Measurements from ENCODE around the gene ZNF248.
"Not testable (repeated sequence)": the region's sequence is repeated elsewhere in the genome, so short reads cannot be mapped to it uniquely, and the experiment has no call there.

The ZNF248 gene

GRCh38 chr10:37857287-37858211 is at the start of gene ZNF248:
Gene ZNF248 (minus strand): TSS chr10:37857610. CDS start chr10:37856310, 1,300 bp downstream.
- DNase-seq: peak; percentile 97

DNA sequence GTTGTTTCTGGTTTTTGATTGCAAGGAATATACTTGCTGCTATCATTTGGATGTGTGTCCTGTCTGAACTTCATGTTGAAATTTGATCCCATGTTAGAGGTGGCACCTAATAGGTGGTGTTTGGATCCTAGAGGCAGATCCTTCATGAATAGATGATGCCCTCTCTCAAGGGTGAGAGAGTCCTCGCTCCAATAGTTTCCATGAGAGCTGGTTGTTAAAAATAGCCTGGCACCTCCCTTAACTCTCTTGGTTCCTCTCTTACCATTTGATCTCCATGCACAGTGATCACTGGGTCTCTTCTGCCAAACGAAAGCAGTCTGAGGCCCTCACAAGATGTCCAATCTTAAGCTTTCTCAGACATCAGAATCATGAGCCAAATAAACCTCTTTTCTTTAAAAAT is 49.0 kb upstream of the ZNF248 start:
- DNase-seq: no peak

- no peak for DNase-seq
Observed at GRCh38 chr10:37896436-37896835, 39.0 kb upstream of the ZNF248 start.

GRCh38 chr10:37895674-37896073 is 38.3 kb upstream of the ZNF248 start:
- no peak for DNase-seq

DNA sequence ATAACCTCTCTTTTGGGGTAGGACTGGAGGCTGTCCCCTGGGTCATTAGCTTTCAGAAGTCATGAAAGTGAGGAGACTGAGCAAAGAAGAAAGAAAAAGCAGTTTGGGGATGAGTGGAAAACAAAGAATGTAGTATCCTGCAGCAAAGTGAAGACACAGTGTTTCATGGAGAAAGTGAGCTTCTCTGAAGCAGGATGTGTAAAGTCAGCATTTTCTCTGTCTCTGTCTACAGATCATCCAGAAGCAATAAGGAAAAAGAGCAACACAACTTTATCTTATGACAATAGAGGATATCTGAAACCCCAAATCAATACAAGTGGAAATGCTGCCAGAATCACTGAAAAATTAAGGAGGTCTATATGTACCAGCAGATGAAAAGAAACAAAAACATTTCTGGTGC is 28.4 kb upstream of the ZNF248 start:
- no peak for DNase-seq

- no peak for DNase-seq
Observed at GRCh38 chr10:37872955-37873354, 15.5 kb upstream of the ZNF248 start.

- DNase-seq: no peak
Observed at GRCh38 chr10:37872283-37872682, 14.9 kb upstream of the ZNF248 start.

DNA sequence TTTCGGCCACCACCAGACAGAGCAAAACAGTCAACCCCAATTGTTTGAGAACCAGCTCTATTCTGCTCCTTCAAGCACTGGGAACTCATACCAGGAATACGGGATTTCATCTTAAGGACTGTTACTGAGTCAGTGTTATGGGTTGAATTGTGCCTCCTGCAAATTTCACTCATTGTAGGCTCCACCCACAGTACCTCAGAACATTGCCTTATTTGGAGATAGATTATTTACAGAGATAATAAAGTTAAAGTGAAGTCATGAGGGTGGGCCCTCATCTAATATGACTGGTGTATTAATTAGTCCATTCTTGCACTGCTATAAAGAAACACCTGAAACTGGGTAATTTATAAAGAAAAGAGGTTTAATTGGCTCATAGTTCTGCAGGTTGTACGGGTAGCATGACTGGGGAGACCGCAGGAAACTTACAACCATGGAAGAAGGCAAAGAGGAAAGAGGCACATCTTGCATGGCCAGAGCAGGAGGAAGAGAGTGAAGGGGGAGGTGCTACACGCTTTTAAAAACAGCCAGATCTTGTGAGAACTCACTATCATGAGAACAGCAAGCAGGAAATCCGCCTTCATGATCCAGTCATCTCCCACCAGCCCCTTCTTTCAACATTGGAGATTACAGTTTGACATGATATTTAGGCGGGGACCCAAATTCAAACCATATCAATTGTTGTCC is 14.3 kb upstream of the ZNF248 start:
- no peak for DNase-seq

GRCh38 chr10:37871143-37871542 is 13.7 kb upstream of the ZNF248 start:
- no peak for DNase-seq

- no peak for DNase-seq
Observed at GRCh38 chr10:37868796-37869195, 11.4 kb upstream of the ZNF248 start.

- DNase-seq: no peak
Observed at GRCh38 chr10:37865957-37866803, 8.8 kb upstream of the ZNF248 start.

DNA sequence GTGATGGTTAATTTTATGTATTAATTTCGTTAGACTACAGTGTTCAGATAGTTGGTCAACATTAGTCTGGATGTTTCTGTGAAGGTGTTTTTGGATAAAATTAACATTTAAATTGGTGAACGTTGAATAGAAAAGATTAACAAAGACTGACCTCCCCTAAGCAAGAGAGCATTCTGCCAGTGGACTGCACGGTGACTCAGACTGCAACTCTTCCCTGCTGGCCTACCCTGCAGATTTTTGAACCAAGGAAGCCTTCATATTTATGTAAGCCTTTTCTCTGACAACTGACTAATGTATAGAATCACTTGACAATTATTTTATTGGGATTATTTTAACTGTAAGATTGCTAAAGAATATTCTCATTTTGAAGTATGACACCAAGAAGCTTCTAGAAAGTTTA is 7.9 kb upstream of the ZNF248 start:
- DNase-seq: no peak

DNA sequence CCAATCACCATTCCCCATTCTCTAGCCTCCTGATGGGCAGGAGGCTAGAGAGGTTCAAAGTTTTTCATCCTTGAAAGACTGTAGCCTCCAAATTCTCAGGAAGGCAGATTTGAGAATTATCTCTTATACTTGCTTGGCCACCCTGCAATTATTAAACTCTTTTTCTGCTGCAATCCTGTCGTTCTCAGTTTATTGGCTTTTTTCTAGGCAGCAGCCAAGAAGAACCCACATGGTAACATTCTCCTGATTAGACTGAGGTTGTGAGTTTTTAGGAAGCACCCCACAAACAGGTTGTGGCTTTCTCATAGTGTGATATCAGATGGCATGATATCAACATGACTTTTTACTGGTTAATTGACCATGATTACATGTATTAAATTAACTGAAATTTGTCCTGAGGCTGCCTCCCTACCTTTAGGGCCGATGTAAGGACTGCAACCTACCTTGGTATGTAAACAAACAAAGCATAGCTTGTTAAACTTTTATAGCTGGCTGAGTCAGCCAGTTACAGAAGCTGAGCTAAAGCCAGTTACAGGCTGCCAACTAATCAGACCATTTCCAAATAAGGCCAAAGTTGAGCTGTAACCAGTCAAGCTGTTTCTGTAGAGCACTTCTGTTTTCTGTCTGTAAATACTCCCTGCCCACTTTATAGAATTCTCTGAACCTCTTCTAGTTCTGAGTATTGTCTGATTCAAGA is 3.2 kb upstream of the ZNF248 start:
- peak; percentile 35 for DNase-seq

- not testable (repeated sequence) for DNase-seq
Observed at GRCh38 chr10:37859270-37859669, 1.9 kb upstream of the ZNF248 start.

DNA sequence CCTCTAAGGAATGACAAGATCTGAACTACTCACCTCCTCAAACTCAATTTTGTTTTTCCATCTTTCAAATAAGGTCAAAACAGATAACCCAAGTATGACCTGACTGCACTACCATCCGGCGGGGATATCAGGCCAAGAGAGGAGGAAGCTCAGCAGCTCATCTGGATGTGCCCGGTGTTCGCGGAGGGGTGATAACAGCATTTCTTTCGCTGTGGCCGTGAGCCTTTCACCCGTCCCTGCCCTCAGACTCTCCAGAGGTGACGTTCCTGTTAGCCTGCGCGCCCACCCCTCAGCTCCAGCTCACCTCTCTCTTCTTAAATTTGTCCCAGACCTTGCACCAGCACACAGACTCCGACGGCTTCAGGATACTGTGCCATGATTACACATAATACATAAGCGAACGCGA is 526 bp downstream of the ZNF248 start:
- DNase-seq: peak; percentile 5

GRCh38 chr10:37855636-37856035 is 1.8 kb downstream of the ZNF248 start:
- no peak for DNase-seq

DNA sequence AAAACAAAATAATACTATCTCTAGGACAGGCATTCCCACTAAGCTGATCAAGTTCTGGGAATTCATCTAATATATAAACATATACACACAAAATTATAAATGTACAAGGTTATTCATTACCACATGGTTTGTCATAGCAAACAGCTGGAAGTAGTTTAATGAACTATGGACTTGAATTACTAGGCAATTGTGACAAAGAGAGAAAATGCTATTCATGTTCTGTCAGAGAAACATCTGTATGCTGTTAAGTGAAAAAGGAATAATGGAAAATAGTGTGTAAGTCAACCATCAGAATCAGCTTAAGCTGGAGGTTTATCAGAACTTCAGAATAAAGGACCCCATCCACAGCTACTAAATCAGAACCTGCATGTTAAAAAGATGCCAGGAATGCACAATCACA is 2.8 kb downstream of the ZNF248 start:
- peak; percentile 8 for DNase-seq

DNA sequence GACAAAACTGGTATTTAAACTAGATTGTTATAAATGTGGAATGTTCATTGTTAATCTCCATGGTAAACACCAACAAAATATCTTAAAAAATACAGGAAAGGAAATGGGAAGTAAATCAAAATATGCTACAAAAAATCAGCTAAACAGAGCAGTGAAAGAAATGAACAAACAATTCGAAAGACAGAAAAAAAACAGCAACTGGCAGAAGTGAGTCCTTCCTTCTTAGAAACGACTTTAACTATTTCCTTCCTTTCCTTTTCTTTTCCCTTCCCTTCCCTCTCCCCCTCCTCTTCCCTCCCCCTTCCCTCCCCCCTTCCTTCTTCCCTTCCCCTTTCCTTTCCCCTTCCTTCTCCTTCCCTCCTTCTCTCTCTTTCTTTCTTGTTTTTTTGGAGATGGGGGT is 12.8 kb downstream of the ZNF248 start:
- no peak for DNase-seq

- DNase-seq: no peak
Observed at GRCh38 chr10:37839243-37839642, 18.2 kb downstream of the ZNF248 start.

DNA sequence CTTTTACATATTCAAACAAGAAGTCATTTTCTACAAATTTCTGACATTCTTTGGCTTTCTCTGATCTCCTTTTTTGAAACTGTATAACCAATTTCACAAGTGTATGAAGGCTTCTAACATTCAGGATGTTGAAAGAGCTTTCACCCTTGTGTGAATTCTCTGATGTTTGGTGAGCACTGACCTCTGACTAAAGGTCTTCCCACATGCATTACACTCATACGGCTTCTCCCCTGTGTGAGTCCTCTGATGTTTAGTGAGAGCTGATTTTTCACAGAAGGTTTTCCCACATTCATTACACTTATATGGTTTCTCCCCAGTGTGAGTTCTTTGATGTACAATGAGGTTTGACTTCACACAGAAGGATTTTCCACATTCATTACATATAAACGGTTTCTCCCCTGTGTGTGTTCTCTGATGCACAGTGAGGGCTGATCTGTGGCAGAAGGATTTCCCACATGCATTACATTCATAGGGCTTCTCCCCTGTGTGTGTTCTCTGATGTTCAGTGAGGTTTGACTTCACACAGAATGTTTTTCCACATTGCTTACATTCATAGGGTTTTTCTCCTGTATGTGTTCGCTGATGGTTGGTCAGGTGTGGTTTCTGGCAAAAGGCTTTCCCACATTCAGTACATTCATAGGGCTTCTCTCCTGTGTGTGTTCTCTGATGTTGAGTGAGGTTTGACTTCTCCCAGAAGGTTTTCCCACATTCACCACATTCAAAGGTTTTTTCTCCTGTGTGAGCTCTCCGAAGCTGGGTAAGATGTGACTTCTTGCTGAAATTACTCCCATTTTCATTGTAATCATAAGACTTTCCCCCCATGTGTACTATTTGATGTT is 25.7 kb downstream of the ZNF248 start:
- no peak for DNase-seq

DNA sequence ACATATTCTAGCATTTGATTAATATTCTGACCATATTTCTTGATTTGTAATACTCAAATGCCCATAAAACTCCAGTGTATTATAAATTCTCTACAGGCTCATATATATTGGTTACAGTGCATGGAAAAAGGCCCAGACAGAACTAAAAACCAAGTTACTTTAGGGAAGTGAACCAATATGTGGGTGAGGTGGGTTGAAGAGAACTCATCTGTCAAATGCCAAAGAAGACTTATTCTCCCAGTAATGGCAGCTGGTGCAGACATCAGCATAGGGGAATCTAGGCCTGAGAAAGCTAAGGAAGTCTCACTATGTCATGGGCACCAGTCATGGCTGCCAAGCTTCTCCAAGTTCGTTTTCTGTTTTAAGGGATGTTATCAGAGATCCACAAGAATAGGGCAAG is 30.6 kb downstream of the ZNF248 start:
- DNase-seq: no peak

DNA sequence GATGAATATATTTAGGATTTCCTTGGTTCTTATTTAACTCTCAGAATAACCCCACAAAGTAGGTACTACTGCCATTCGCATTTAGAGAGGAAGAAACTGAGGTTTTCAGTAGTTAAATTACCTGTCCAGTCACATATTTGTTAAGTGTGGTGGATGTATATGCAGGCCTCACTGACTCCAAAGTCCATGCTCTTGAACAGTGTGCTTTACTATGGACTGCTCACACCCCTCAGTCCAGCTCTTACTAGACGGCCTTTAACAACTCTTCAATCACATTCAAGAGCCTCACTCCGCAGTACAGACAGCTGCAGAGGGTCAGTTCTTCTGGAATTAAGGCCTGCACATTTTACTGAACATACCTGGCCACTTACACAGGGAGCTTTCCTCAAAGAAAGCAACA is 36.2 kb downstream of the ZNF248 start:
- DNase-seq: no peak

Data from fibroblast of skin of right biceps (primary cell).